Progenitor cell of endocrine pancreas (in vitro differentiated cells): ENCODE data around the gene CHST15. TPM values are rescaled to one million over a fixed set of nuclear protein-coding genes. Genes with fewer than 3 reads are reported as not detected.
A peak's percentile ranks its signal among the peaks of the same experiment; 100 is the strongest.

ENCODE experiments used
- DNase-seq: peaks from one replicate; pipeline ENCODE4 v3.0.0; 2021; ENCODE audit warnings: low spot score; ENCODE audit not compliant: unreplicated experiment
- H3K27ac Mint-ChIP-seq: 2 replicates; pipeline ENCODE4 v1.8.0; 2021; ENCODE audit warnings: mild to moderate bottlenecking, moderate library complexity, mixed read lengths
- H3K27me3 Mint-ChIP-seq: 2 replicates; pipeline ENCODE4 v1.8.0; 2021; ENCODE audit warnings: mixed read lengths
- H3K36me3 Mint-ChIP-seq: 2 replicates; pipeline ENCODE4 v1.8.0; 2022; ENCODE audit warnings: mixed read lengths; ENCODE audit not compliant: insufficient read depth
- H3K4me1 Mint-ChIP-seq: 2 replicates; pipeline ENCODE4 v1.8.0; 2021; ENCODE audit warnings: low read depth, mixed read lengths
- H3K4me3 Mint-ChIP-seq: 2 replicates; pipeline ENCODE4 v1.8.0; 2021; ENCODE audit warnings: low read depth, mild to moderate bottlenecking, moderate library complexity, mixed read lengths
- H3K9me3 Mint-ChIP-seq: 2 replicates; pipeline ENCODE4 v1.8.0; 2021; ENCODE audit warnings: low read depth, mixed read lengths
- total RNA-seq: library from RNA; stranded (reverse); gene quantifications from 2 replicates; pipeline ENCODE4 v1.2.1, GENCODE V29; 2021
- TF ChIP-seq, protein P1 (sequence below): fragments of 200-600 bp; sonication (generic); IDR thresholded peaks from one replicate; pipeline ENCODE4 v1.5.0; 2021; ENCODE audit warnings: antibody characterized with exemption, mild to moderate bottlenecking; ENCODE audit not compliant: unreplicated experiment

The CHST15 gene
- total RNA-seq, 1 donor from 2014 or later, result 7.9 TPM

- no peak for DNase-seq
- H3K4me3 Mint-ChIP-seq, result no peak overlapping the region
Measured at GRCh38 chr10:123974406-123974805, 119.0 kb downstream of the CHST15 start.

DNA sequence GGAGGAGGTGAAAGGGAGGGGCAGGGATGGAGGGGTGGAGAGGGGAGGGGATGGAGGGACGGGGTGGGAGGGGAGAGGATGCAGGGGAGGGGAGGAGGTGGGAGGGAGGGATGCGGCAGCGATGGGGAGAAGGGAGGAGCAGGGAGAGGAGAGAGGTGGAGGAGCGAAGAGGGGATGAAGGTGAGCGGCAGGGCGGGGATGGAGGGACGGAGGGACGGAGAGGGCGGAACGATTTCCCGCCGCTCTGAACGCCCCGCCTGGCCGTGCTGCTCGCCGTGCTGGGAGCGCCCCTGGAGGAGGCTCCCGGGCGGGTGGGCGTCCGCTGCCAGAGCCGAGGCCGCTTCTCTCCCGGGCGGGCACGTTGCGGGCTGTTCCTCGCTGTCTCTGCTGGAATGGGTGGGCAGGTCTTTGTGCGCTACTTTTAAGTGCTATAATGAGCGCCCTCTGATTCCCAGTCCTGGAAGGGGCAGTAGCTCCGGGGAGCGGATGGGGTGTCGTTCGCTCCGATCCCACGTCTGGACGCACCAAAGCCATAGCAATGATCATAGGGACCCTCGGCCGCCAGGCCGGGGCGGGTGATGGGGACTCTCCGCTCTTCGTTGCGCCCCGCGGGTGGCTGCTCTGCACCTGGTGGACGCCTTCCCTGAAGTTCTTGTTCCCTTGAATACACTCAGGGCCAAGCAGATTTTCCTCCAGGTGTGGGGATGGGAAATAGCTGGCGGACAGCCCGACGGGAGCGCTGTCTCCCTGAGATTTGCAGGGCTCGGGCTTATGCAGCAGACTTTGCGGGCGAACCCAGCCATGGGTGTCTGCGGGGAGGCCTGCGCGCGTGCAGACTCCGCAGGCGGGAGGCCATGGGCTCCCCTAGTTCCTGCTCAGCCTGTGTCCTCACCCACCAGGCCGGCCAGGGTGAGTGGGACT, 120.7 kb downstream of the CHST15 start:
- H3K27ac Mint-ChIP-seq, result no peak overlapping the region
- H3K4me1 Mint-ChIP-seq, result no peaks in the 10 kb centered on the region
- H3K27me3 Mint-ChIP-seq, result peaks cover 81% of the 10 kb centered on the region
- H3K4me3 Mint-ChIP-seq, result no peak overlapping the region
- TF ChIP-seq, protein P1, sequence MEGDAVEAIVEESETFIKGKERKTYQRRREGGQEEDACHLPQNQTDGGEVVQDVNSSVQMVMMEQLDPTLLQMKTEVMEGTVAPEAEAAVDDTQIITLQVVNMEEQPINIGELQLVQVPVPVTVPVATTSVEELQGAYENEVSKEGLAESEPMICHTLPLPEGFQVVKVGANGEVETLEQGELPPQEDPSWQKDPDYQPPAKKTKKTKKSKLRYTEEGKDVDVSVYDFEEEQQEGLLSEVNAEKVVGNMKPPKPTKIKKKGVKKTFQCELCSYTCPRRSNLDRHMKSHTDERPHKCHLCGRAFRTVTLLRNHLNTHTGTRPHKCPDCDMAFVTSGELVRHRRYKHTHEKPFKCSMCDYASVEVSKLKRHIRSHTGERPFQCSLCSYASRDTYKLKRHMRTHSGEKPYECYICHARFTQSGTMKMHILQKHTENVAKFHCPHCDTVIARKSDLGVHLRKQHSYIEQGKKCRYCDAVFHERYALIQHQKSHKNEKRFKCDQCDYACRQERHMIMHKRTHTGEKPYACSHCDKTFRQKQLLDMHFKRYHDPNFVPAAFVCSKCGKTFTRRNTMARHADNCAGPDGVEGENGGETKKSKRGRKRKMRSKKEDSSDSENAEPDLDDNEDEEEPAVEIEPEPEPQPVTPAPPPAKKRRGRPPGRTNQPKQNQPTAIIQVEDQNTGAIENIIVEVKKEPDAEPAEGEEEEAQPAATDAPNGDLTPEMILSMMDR, result peak; percentile 43
- H3K9me3 Mint-ChIP-seq, result no peaks in the 10 kb centered on the region
- no peak for DNase-seq
- H3K36me3 Mint-ChIP-seq, result no peaks in the 10 kb centered on the region

More at GRCh38 chr10:123974406-123974805, 119.0 kb downstream of the CHST15 start:
- Mint-ChIP-seq H3K36me3 (no peaks in the 10 kb centered on the region), H3K4me1 (no peaks in the 10 kb centered on the region), H3K9me3 (peaks cover 3% of the 10 kb centered on the region), H3K27ac (no peak overlapping the region), H3K27me3 (peaks cover 71% of the 10 kb centered on the region)
- TF ChIP-seq, protein P1, result no peak

GRCh38 chr10:123970927-123971286, 122.5 kb downstream of the CHST15 start:
- DNase-seq, result no peak
- TF ChIP-seq, protein P1, result no peak
- Mint-ChIP-seq H3K27ac (no peak overlapping the region), H3K36me3 (no peaks in the 10 kb centered on the region), H3K4me3 (no peak overlapping the region), H3K27me3 (peaks cover 83% of the 10 kb centered on the region), H3K9me3 (no peaks in the 10 kb centered on the region), H3K4me1 (no peaks in the 10 kb centered on the region)

- Mint-ChIP-seq H3K4me3 (no peak overlapping the region), H3K9me3 (no peaks in the 10 kb centered on the region), H3K27me3 (peaks cover 88% of the 10 kb centered on the region), H3K4me1 (no peaks in the 10 kb centered on the region), H3K36me3 (no peaks in the 10 kb centered on the region), H3K27ac (no peak overlapping the region)
- DNase-seq, result no peak
- TF ChIP-seq, protein P1, result no peak
Measured at GRCh38 chr10:123970207-123970926, 123.0 kb downstream of the CHST15 start.

GRCh38 chr10:123967626-123968243, 125.7 kb downstream of the CHST15 start:
- Mint-ChIP-seq H3K4me3 (no peak overlapping the region), H3K36me3 (no peaks in the 10 kb centered on the region), H3K9me3 (no peaks in the 10 kb centered on the region), H3K4me1 (peaks cover 2% of the 10 kb centered on the region), H3K27ac (no peak overlapping the region), H3K27me3 (peaks cover 73% of the 10 kb centered on the region)
- DNase-seq, result peak; percentile 84
- TF ChIP-seq, protein P1, result peak; percentile 98
